GM19452 (cell line): ENCODE data around the gene SIAH3.

Experiments used
- ATAC-seq: cut with Tn5 transposase; IDR thresholded peaks from one replicate; pipeline ENCODE4 v1.9.1; 2021; ENCODE audit not compliant: unreplicated experiment

The SIAH3 gene

GRCh38 chr13:45748941-45749759 is 102.4 kb downstream of the SIAH3 start:
- no peak for ATAC-seq

DNA sequence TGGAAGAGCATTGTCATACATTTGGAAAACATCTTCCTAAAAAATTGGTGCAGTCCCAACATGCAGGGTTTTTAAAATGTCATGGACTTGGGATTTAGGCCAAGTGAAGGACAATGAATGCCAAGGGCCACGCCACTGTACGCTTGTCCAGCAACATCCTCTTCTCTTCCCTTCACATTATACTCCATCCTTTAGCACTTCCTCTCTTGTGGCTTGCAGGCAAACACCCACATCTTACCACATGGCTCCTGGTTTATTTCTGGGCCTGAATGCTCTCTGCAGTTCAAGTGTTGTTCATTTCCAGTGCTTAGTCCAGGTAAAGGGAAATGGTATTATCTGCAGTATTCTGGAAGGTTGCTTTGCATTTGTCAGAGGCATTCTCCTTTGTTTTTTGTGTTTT is 104.5 kb downstream of the SIAH3 start:
- no peak for ATAC-seq

- ATAC-seq = no peak
These were observed 106.6 kb downstream of the SIAH3 start for GRCh38 chr13:45744979-45745378.

- no peak for ATAC-seq
These were observed 108.6 kb downstream of the SIAH3 start for GRCh38 chr13:45742985-45743384.

- no peak for ATAC-seq
These were observed 114.0 kb downstream of the SIAH3 start for GRCh38 chr13:45737571-45738017.

DNA sequence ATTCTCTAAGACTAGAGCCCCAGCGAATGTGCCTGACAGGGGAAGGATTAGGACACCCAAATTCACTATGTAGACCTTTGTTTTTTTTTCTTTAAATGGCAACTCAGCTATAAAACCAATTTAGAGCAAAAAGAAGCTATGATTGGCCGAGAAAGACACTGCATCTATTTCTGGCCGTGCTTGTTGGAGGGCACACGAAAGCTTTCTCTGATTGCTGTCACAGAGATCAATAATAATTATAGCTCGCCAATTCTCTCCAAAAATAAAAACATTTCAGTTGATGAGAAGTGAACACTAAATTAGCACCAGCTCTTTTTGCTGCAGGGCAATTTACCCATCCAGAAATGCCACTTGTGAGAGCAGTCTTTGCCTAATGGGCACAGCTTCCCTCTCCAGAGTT is 118.2 kb downstream of the SIAH3 start:
- no peak for ATAC-seq

DNA sequence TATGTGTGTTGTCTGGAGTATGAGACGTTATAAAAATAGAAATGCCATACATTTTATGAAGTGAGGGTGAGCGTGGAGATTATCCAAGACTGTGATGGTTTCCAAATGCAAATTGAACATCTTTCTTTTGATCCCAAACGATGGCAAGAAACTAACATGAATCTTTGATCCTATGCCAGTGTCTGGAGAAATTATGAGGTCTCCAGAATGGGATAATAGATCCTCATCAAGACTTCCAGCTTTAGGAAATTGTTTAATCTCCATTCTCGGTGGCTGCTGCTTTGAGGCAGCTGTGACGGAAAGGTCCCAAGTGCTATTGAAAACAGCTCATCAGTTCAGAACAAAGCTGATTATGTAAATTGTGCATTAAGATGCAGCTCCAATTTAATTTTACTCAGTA is 118.6 kb downstream of the SIAH3 start:
- ATAC-seq = no peak

- ATAC-seq = no peak
These were observed 120.1 kb downstream of the SIAH3 start for GRCh38 chr13:45731455-45731854.

DNA sequence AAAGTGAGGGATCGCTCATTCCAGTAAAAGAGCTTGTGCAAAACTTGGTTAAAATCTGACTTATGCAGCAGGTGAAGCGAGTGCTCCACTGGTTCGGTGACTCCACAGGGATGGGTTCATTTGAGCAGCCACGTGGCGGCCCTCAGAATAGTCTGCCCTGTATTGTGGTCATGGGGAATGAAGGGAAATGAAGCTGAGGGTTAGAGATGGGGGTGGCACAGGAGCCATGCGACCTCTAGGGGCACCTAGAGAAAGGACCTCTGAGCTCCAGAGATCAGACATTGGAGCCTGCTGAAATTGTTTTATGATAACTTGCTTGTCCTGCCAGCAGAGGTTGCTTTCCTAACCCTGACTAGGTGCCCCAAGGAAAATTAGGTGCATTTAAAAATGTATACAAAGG is 122.8 kb downstream of the SIAH3 start:
- no peak for ATAC-seq
